Stimulated activated naive B cell treated with anti-CD40 and anti-IgM and Interleukin-4, amounts not matched to agents 10 μg/mL and 1 μg/mL and 100 μg/mL, for 72 hours (primary cell): ENCODE results near the gene TCP11.

Experiments used
- ATAC-seq, 2 donors: fragments of 150-1000 bp; cut with Tn5 transposase; replicated peaks; 2 replicates each; pipeline ENCODE4 v1.10.0; 2021; ENCODE audit warnings: moderate library complexity in 1 of 2
- DNase-seq: peaks from one replicate; pipeline ENCODE4 v3.0.0; 2021
- H3K27ac Mint-ChIP-seq: one replicate; pipeline ENCODE4 v1.8.0; 2022; ENCODE audit warnings: mild to moderate bottlenecking, mixed read lengths
- H3K27me3 Mint-ChIP-seq, 2 donors: one replicate each; pipeline ENCODE4 v1.8.0; 2022; ENCODE audit warnings: mixed read lengths in 2 of 2
- H3K36me3 Mint-ChIP-seq, 2 donors: one replicate each; pipeline ENCODE4 v1.8.0; 2022; ENCODE audit warnings: mixed read lengths in 2 of 2, mild to moderate bottlenecking in 1 of 2
- H3K4me1 Mint-ChIP-seq, 2 donors: one replicate each; pipeline ENCODE4 v1.8.0; 2022; ENCODE audit warnings: mixed read lengths in 2 of 2, mild to moderate bottlenecking in 1 of 2
- H3K4me3 Mint-ChIP-seq, 2 donors: one replicate each; pipeline ENCODE4 v1.8.0; 2022; ENCODE audit warnings: mild to moderate bottlenecking in 2 of 2, mixed read lengths in 2 of 2, moderate library complexity in 1 of 2
- H3K9me3 Mint-ChIP-seq, 2 donors: one replicate each; pipeline ENCODE4 v1.8.0; 2022; ENCODE audit warnings: mixed read lengths in 2 of 2, mild to moderate bottlenecking in 1 of 2

TCP11 gene

DNA sequence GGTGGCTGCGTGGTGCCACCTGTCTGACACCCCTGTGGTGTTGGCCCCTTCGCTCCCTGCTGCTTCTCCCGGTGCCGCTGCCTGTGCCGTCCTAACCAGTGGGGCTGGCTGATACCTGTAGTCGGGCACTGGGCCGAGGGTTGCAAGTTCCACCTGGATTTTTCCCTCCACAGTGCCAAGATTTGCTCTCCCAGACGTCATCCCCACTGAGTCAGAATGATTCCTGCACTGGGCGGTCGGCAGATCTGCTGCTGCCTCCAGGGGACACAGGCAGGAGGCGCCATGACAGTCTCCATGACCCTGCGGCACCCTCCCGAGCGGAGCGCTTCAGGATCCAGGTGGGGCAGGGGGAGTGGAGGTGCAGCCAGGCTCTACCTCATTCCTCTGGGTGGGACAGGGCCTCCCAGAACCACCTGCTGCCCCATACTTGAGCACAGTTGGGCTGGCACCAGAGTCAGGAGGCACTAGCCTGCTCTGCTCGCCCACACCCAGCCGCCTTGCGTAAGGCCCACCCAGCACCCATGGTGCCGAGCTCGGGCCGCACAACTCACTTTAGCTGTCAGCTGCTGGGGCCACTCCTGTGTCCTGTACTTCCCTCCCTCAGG, 60.2 kb downstream of the TCP11 start:
- ATAC-seq (no peak), DNase-seq (no peak)
- Mint-ChIP-seq H3K4me1 (peaks cover 8 to 15% of the 10 kb centered on the region in 2 donors), H3K9me3 (no peaks in the 10 kb centered on the region), H3K27ac (no peak overlapping the region), H3K4me3 (no peak overlapping the region), H3K36me3 (peaks cover 34 to 61% of the 10 kb centered on the region in 2 donors), H3K27me3 (no peaks in the 10 kb centered on the region)

DNA sequence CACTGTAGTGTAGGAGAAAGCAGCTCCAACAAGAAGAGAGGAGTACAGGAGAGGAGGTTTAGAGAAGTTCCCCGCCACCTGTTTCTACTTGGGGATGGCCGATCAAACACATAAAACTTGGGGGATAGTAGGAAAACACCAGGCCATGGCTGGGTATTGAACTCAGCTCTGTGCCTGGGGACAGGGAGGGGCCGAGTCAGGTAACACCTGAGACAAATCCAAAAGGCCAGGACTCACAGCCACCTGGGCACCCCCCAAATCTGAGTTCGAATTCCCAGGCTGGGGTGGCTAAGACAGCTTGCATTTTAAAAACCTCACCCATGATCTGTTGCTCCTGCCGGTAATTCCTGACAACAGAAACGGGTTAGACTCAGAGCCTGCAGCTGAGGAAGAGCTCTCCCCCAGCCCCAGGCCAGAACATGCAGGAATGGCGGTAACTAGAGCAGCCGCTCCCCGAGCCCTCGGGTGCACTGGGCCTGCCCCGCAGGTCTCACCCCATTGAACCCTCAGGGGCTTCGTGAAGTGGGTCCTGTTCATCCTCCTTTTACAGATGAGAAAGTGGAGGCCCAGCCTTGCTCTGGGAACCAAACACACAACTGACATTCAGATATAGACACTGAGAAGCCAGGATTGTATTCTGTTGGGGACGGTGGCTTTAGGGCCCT, 61.0 kb downstream of the TCP11 start:
- H3K9me3 Mint-ChIP-seq: no peaks in the 10 kb centered on the region
- no peak overlapping the region for H3K27ac Mint-ChIP-seq
- no peak overlapping the region for H3K4me3 Mint-ChIP-seq
- ATAC-seq (no peak), DNase-seq (no peak)
- no peaks in the 10 kb centered on the region for H3K27me3 Mint-ChIP-seq
- H3K36me3 Mint-ChIP-seq: peaks cover 31 to 56% of the 10 kb centered on the region in 2 donors
- H3K4me1 Mint-ChIP-seq: peaks cover 8 to 15% of the 10 kb centered on the region in 2 donors

DNA sequence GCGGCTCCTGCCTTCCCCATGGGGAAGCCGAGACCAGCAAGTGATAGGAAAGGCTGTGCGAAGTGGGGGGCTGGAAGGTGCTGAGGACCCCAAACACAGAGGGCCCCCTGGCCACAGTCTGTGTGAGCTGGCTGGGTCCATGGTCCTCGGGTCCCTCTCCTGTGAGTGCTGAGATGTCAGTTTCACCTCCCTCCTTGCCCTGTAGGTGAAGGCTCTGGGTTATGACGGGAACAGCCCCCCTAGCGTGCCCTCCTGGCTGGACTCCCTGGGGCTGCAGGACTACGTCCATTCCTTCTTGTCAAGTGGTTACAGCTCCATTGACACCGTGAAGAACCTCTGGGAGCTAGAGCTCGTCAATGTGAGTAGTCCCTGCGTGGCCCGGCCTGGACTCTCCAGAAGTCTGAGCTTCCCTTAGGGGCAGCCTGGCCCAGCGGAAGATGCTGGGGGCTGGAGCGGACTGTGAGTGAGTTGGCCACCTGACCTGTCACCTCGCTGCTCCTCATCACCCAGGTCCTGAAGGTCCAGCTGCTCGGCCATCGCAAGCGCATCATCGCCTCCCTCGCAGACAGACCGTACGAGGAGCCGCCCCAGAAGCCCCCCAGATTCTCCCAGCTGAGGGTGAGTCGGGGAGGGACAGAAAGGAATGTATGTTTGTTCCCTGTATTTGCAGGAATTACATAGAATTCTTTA, 61.7 kb downstream of the TCP11 start:
- DNase-seq (no peak), ATAC-seq (no peak)
- Mint-ChIP-seq H3K9me3 (no peaks in the 10 kb centered on the region), H3K27ac (no peak overlapping the region), H3K27me3 (no peaks in the 10 kb centered on the region), H3K4me1 (peaks cover 8 to 15% of the 10 kb centered on the region in 2 donors), H3K4me3 (no peak overlapping the region), H3K36me3 (peaks cover 29 to 50% of the 10 kb centered on the region in 2 donors)

DNA sequence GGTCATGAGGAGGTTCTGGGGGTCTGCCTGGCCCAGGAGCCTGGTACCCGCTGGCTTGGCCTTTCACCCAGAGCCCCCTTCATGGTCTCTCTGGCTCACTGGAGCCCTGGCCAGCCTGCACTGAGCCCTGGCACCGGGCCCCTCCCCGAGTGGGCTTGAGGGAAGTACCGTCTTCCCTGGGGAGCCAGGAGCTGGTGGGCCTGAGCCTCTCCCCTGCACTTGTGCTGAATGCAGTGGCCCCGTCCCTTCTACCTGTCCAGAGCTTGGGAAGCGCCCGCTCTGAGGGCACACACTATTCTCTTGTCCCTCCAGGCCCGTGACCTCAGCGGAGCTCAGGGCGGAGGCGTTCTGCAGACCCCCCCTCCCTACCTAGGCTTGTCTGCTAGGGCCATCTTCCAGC, 62.2 kb downstream of the TCP11 start:
- H3K9me3 Mint-ChIP-seq: no peaks in the 10 kb centered on the region
- peaks cover 31 to 52% of the 10 kb centered on the region in 2 donors for H3K36me3 Mint-ChIP-seq
- H3K27me3 Mint-ChIP-seq: no peaks in the 10 kb centered on the region
- H3K4me3 Mint-ChIP-seq: no peak overlapping the region
- peaks cover 8 to 15% of the 10 kb centered on the region in 2 donors for H3K4me1 Mint-ChIP-seq
- ATAC-seq (no peak), DNase-seq (no peak)
- no peak overlapping the region for H3K27ac Mint-ChIP-seq

DNA sequence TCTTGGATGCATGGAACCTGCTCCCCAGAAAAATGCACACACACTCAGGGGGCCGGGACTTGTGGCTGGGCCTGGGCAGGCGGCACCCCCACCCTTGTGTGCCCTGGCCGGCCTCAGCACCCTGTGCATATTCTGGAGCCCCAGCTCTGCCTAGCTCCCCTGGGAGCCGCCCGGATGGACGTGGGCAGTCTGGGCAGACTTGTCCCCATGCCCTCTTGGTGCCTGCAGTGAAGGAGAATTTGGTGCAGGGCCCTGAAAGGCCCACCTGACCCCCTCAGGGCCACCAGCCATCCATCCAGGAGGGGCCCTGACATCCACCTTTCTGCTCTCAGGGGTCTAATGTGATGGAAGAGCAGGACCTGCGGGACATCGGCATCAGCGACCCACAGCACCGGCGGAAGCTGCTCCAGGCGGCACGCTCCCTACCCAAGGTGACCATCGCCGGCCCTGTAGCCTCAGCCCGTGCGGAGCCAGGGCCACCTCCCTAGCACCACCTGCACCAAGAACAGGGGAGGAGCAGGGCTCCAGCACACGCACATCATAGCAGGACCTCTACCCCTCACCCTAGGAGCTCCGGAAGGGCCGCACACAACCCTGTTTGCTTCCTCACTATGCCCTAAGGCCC, 62.8 kb downstream of the TCP11 start:
- Mint-ChIP-seq H3K9me3 (no peaks in the 10 kb centered on the region), H3K36me3 (peaks cover 31 to 49% of the 10 kb centered on the region in 2 donors), H3K27me3 (no peaks in the 10 kb centered on the region), H3K4me3 (no peak overlapping the region), H3K27ac (no peak overlapping the region), H3K4me1 (peaks cover 8 to 15% of the 10 kb centered on the region in 2 donors)
- no peak for ATAC-seq
- no peak for DNase-seq

DNA sequence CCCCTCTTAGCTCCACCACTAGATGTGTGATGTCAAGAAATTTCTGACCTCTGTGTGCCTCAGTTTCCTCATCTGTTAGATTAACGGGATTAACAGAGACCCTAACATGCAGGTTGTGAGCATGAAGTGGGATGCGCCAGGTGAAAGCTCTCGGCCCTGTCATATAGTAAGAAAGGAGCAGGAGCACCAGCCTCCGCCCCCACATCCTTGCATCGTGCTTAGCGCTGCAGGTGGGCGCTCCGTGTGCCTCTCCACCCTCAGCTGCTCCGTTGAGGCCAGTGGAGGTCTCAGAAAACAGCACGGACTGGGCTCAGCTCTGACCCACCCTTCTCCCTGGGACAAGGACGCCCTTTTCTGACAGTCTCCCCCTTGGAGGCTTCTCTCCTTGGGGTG, 63.4 kb downstream of the TCP11 start:
- DNase-seq: no peak
- Mint-ChIP-seq H3K27me3 (no peaks in the 10 kb centered on the region), H3K4me3 (no peak overlapping the region), H3K36me3 (peaks cover 31 to 48% of the 10 kb centered on the region in 2 donors), H3K27ac (no peak overlapping the region), H3K9me3 (no peaks in the 10 kb centered on the region), H3K4me1 (peaks cover 8 to 15% of the 10 kb centered on the region in 2 donors)
- ATAC-seq: no peak

DNA sequence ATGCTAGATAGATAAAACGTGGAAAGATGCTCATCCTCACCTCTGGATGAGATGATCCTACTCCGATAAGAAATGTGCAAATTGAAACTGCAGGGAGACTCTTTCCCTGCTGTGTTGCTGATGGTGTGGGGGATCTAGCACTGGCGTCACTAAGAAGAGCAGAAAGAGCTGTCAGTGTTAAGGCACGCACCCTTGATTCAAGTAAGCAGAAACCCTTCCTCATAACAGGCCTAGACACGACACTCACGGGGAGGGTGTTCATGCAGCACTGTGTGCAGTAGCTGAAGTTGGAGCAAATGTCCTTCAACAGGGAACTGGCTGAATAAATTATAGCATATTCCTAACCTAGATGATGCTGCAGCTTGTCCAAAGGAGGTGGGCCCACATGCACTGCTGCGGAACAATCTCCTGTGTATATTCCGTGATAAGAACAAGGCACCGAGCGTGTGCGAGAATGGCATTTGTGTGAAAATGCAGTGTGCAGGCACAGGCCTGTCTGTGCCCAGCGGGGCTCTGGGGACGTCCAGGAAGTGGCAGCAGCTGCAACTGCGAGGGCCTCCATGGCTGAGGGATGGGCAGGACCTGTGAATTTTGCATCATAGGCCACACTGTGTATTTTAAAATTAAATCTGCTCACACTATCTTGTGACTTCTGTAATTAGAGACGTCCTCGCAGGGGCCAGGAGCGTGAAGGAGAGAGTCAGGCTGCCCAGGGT, 64.0 kb downstream of the TCP11 start:
- Mint-ChIP-seq H3K27ac (no peak overlapping the region), H3K4me1 (peaks cover 8 to 15% of the 10 kb centered on the region in 2 donors), H3K9me3 (no peaks in the 10 kb centered on the region), H3K4me3 (no peak overlapping the region), H3K36me3 (peaks cover 32 to 44% of the 10 kb centered on the region in 2 donors), H3K27me3 (no peaks in the 10 kb centered on the region)
- ATAC-seq (no peak), DNase-seq (no peak)

DNA sequence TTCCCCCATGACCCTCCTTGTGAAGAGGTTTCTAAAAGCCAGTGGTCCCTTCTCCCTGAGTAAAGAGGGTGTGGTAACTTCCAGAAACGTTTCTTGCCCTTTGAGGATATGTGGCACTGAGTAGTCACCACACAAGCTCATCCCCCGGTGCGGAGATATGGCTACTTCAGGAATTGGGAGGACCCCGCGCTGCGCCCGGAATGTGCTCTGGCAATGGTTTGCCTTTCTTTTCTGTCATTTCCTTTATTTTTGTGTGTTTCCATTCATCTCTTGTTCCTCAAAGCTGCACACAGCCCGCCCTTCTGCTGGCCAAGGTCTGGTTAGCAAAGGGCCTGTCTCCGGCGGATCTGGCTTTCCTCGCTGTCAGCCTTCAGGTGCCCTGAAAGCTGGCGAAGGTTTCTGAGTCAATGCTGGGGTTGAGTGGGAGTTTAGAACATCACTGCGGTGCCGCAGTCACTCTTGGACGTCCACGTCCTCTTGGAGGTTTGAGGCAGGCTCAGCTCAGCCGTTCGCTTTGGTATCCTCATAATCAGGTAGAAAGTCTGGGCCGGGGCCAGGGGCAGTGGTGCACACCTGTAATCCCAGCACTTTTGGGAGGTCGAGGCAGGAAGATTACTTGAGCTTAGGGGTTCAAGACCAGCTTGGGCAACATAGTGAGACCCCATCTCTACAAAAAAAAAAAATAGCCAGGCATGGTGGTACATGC, 67.2 kb downstream of the TCP11 start:
- ATAC-seq (no peak), DNase-seq (no peak)
- no peak overlapping the region for H3K27ac Mint-ChIP-seq
- H3K9me3 Mint-ChIP-seq: no peaks in the 10 kb centered on the region
- H3K36me3 Mint-ChIP-seq: peaks cover 11 to 29% of the 10 kb centered on the region in 2 donors
- H3K4me3 Mint-ChIP-seq: no peak overlapping the region
- no peaks in the 10 kb centered on the region for H3K27me3 Mint-ChIP-seq
- H3K4me1 Mint-ChIP-seq: no peaks in the 10 kb centered on the region

DNA sequence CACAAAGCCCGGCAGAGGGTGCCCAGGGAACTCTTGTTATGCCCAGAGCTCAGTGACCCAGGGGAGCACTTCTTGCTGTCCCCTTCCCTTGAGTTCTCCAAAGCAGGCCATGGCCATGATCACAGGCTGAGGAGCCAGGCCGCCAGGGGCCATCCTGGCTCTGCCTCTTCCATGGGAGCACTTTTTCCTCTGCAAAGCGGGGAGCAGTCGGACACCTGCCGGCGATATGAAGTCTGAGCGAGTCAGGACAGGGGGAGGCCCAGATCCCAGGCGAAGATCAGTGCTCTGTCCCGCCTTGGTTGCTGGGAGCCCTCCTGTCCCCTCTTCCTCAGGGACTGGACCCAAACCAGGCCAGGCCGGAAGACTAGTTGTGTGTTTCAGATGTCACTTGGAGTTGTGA, 67.9 kb downstream of the TCP11 start:
- H3K4me3 Mint-ChIP-seq: no peak overlapping the region
- ATAC-seq: no peak
- H3K36me3 Mint-ChIP-seq: peaks cover 14 to 34% of the 10 kb centered on the region in 2 donors
- H3K27me3 Mint-ChIP-seq: no peaks in the 10 kb centered on the region
- H3K9me3 Mint-ChIP-seq: no peaks in the 10 kb centered on the region
- DNase-seq: no peak
- no peaks in the 10 kb centered on the region for H3K4me1 Mint-ChIP-seq
- H3K27ac Mint-ChIP-seq: no peak overlapping the region

DNA sequence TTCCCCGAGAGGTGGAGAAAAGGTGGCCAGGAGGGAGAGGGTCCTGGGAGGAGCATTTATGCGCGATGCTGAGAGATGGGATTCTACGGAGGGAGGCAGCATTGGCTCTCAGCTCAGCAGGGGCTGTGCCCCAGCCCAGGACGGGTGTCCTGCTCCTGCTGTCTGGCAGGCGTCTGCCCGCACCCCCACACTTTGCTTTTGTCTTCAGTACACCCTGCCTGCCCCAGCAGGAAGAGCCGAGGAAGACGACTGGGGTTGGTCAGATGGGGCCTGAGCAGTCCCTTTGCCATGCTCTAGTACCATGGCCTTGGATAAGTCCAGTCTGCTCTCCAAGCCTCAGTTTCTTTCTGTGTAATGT, 68.5 kb downstream of the TCP11 start:
- Mint-ChIP-seq H3K36me3 (peaks cover 14 to 37% of the 10 kb centered on the region in 2 donors), H3K27ac (no peak overlapping the region), H3K9me3 (no peaks in the 10 kb centered on the region), H3K4me1 (no peaks in the 10 kb centered on the region), H3K4me3 (no peak overlapping the region), H3K27me3 (no peaks in the 10 kb centered on the region)
- ATAC-seq (no peak), DNase-seq (no peak)

DNA sequence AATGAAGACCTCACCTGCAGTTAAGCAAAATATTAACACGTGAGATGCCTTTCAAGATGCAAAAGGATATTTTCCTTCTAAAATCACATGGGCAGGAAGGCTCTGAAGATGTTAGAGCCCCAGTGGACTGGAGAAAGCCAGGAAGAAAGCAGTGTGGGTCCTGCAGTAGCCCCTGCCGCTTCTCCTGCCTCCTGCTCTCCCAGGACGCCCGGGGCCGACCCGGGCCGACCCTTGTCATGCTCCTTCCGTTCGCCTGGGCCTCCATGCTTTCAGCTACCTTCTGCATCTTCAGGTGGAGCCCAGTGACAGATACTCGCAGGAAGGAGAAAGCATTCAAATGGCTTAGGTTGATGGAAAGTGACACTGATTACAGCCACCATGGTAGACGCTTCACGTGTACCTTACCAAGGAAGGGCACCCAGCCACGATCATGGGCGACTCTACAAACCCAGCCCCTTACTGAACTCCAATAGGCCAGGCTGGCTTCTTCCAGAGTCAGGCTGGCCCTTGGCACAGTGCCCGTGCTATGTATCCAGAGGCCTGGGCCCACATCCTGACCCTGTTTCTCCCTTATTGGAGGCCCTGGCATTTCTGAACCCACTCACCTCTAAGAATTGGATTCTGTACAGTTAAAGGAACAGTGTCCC, 69.0 kb downstream of the TCP11 start:
- Mint-ChIP-seq H3K27me3 (no peaks in the 10 kb centered on the region), H3K27ac (no peak overlapping the region), H3K4me3 (no peak overlapping the region), H3K36me3 (peaks cover 14 to 37% of the 10 kb centered on the region in 2 donors), H3K9me3 (no peaks in the 10 kb centered on the region), H3K4me1 (no peaks in the 10 kb centered on the region)
- ATAC-seq (no peak), DNase-seq (no peak)

DNA sequence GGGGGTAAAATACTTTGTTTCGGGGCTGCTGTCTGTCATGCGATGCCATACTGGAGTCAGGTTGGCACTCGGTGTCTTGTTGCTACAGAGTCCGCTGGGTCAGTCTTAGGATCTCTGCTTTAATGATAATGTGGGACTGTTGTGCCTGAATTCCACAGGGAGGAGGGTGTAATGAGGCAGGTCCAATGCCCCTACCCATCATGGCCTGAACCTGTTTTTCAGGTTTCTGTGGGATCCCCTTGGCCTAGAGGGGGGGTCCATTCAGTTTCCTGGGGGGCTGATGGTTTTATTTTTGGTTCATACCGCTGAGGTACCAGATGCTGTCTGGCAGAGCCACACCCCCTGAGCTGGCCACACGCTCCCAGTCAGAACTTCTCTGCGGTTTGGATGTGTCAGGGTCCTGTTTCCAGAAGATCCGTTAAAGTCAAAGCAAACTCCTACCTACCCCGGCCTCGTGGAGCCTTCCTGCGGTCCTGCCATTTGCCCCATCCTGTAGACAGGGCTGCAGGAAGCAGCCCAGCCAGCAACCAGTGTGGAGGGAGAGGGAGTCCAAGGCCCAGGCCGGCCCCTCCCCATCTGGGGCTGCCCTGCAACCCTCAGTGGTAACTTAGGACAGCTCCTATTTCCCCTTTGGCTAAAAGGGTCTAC, 69.7 kb downstream of the TCP11 start:
- Mint-ChIP-seq H3K27me3 (no peaks in the 10 kb centered on the region), H3K27ac (no peak overlapping the region)
- no peak for DNase-seq

DNA sequence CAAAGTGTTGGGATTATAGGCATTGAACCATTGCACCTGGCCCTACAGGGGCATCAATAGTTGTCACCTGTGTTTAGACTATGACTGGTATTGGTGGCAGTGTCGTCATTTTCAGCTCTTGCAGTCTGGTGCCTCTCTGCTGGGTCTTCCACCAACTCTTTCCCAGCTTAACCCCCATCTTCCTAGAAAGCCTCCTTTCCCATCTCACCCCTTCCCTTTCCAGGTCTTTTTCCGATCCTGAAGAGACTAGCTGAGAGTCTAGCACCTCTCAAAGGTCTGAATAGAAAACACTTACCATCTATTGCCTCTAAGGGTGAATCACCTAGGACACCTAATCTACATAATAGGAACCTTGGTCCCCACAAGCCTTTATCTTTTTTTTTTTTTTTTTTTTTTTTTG, 71.0 kb downstream of the TCP11 start:
- H3K9me3 Mint-ChIP-seq: no peaks in the 10 kb centered on the region
- no peak overlapping the region for H3K27ac Mint-ChIP-seq
- ATAC-seq: no peak
- DNase-seq: no peak
- no peak overlapping the region for H3K4me3 Mint-ChIP-seq
- H3K4me1 Mint-ChIP-seq: no peaks in the 10 kb centered on the region
- no peaks in the 10 kb centered on the region for H3K27me3 Mint-ChIP-seq
- H3K36me3 Mint-ChIP-seq: peaks cover 15 to 46% of the 10 kb centered on the region in 2 donors

More for the DNA sequence above, 69.7 kb downstream of the TCP11 start:
- Mint-ChIP-seq H3K9me3 (no peaks in the 10 kb centered on the region), H3K36me3 (peaks cover 14 to 34% of the 10 kb centered on the region in 2 donors), H3K4me1 (no peaks in the 10 kb centered on the region), H3K4me3 (no peak overlapping the region)
- ATAC-seq: no peak
